Measurements from ENCODE around the gene IGF1R. TPM values are rescaled to one million over a fixed set of nuclear protein-coding genes. Genes with fewer than 3 reads are reported as not detected.

IGF1R gene
- total and polyA plus RNA-seq, 12 donors, result 8.6 to 138 (median 66.0) TPM

- TF ChIP-seq POLR2A (IDR thresholded peaks at IDR 0.05) (no peak), CTCF (IDR thresholded peaks at IDR 0.05) (no peak)
- no peak for DNase-seq
- WGBS, 4 donors, result 87 to 93% (median 91%) methylated on average over 7 of the region's 7 CpGs
- H3K4me3 ChIP-seq, result no peak overlapping the region
- intact Hi-C loops (cut with DNase I), result no loop called here
- no peaks in the 10 kb centered on the region for H3K36me3 ChIP-seq (replicated peaks in 1 of 2)
- H3K4me1 ChIP-seq (replicated peaks in 1 of 2), result peaks cover 11 to 39% of the 10 kb centered on the region in 2 donors
- no peak overlapping the region for H3K27ac ChIP-seq
- H3K9me3 ChIP-seq (replicated peaks in 1 of 3), result no peaks in the 10 kb centered on the region
- H3K27me3 ChIP-seq, result no peaks in the 10 kb centered on the region
Measured at GRCh38 chr15:98715401-98715800, 67.1 kb downstream of the IGF1R start.

GRCh38 chr15:98715890-98716443, 67.6 kb downstream of the IGF1R start:
- no peak for DNase-seq
- Histone ChIP-seq H3K4me1 (replicated peaks in 1 of 2) (peaks cover 11 to 45% of the 10 kb centered on the region in 2 donors), H3K4me3 (no peak overlapping the region), H3K27me3 (no peaks in the 10 kb centered on the region), H3K27ac (no peak overlapping the region), H3K9me3 (replicated peaks in 1 of 3) (no peaks in the 10 kb centered on the region), H3K36me3 (replicated peaks in 1 of 2) (no peaks in the 10 kb centered on the region)
- WGBS, 4 donors, result 69 to 88% (median 74%) methylated on average over 9 of the region's 9 CpGs
- intact Hi-C loops (cut with DNase I), result no loop called here
- TF ChIP-seq POLR2A (IDR thresholded peaks at IDR 0.05) (no peak), CTCF (IDR thresholded peaks at IDR 0.05) (no peak)

- intact Hi-C loops (cut with DNase I), result no loop called here
- Histone ChIP-seq H3K4me3 (no peak overlapping the region), H3K9me3 (replicated peaks in 1 of 3) (no peaks in the 10 kb centered on the region), H3K27ac (no peak overlapping the region), H3K27me3 (no peaks in the 10 kb centered on the region), H3K36me3 (replicated peaks in 1 of 2) (no peaks in the 10 kb centered on the region), H3K4me1 (replicated peaks in 1 of 2) (peaks cover 11 to 54% of the 10 kb centered on the region in 2 donors)
- 93 to 100% (median 97%) methylated on average over 5 of the region's 5 CpGs for WGBS, 4 donors
- TF ChIP-seq POLR2A (IDR thresholded peaks at IDR 0.05) (no peak), CTCF (IDR thresholded peaks at IDR 0.05) (no peak)
- DNase-seq, result no peak
Measured at GRCh38 chr15:98717371-98717770, 69.0 kb downstream of the IGF1R start.

- Histone ChIP-seq H3K27me3 (no peaks in the 10 kb centered on the region), H3K27ac (no peak overlapping the region), H3K4me3 (no peak overlapping the region), H3K4me1 (replicated peaks in 1 of 2) (peaks cover 11 to 59% of the 10 kb centered on the region in 2 donors), H3K9me3 (replicated peaks in 1 of 3) (no peaks in the 10 kb centered on the region), H3K36me3 (replicated peaks in 1 of 2) (no peaks in the 10 kb centered on the region)
- no peak for DNase-seq
- TF ChIP-seq CTCF (IDR thresholded peaks at IDR 0.05), result no peak
- no peak for TF ChIP-seq POLR2A (IDR thresholded peaks at IDR 0.05)
- 87 to 89% (median 88%) methylated on average over 11 of the region's 11 CpGs for WGBS, 4 donors
- intact Hi-C loops (cut with DNase I), result no loop called here
Measured at GRCh38 chr15:98717942-98718341, 69.6 kb downstream of the IGF1R start.

Measured in adrenal gland (tissue), 12 donors.